Astrocyte of the cerebellum (primary cell): ENCODE results near the gene PPM1L.

ENCODE experiments used
- DNase-seq: peaks from one replicate; pipeline ENCODE4 v3.0.0-alpha.2; 2011; ENCODE audit warnings: low read depth
- H3K4me3 ChIP-seq: 2 replicates; pipeline ENCODE4 v1.5.1; 2011; ENCODE audit warnings: mild to moderate bottlenecking, low read depth, low read length, moderate library complexity
- CTCF ChIP-seq: IDR thresholded peaks from 2 replicates; pipeline ENCODE4 v1.5.1; 2012; ENCODE audit warnings: low read length, low read depth, moderate library complexity, mild to moderate bottlenecking; ENCODE audit errors: missing control alignments
- in situ Hi-C: cut with HindIII; loops from 2 replicates; pipeline ENCODE4 v1.10.0; 2017; ENCODE audit warnings: low sequenced_read_pairs

PPM1L gene

GRCh38 chr3:160822936-160823335, 66.9 kb downstream of the PPM1L start:
- no peak overlapping the region for H3K4me3 ChIP-seq
- no peak for TF ChIP-seq CTCF
- DNase-seq = no peak
- in situ Hi-C loops = no loop called here

GRCh38 chr3:160825311-160825800, 69.3 kb downstream of the PPM1L start:
- no peak overlapping the region for H3K4me3 ChIP-seq
- TF ChIP-seq CTCF = no peak
- no peak for DNase-seq
- in situ Hi-C loops = no loop called here

- no peak for TF ChIP-seq CTCF
- DNase-seq = no peak
- no peak overlapping the region for H3K4me3 ChIP-seq
- in situ Hi-C loops = no loop called here
Measured at GRCh38 chr3:160826408-160826807, 70.4 kb downstream of the PPM1L start.

- no peak for DNase-seq
- in situ Hi-C loops = no loop called here
- H3K4me3 ChIP-seq = no peak overlapping the region
- TF ChIP-seq CTCF = no peak
Measured at GRCh38 chr3:160826991-160827390, 71.0 kb downstream of the PPM1L start.

GRCh38 chr3:160827516-160827915, 71.5 kb downstream of the PPM1L start:
- in situ Hi-C loops = no loop called here
- no peak overlapping the region for H3K4me3 ChIP-seq
- no peak for TF ChIP-seq CTCF
- no peak for DNase-seq

- DNase-seq = no peak
- TF ChIP-seq CTCF = no peak
- H3K4me3 ChIP-seq = no peak overlapping the region
- in situ Hi-C loops = no loop called here
Measured at GRCh38 chr3:160828880-160829279, 72.8 kb downstream of the PPM1L start.
